ENCODE results near the gene ATG13.

The ATG13 gene

GRCh38 chr11:46675949-46676348, 58.6 kb downstream of the ATG13 start:
- no peak for DNase-seq (ENCODE audit: low read depth in 2 of 2)

- DNase-seq (ENCODE audit: low read depth in 2 of 2) = no peak
Measured at GRCh38 chr11:46676436-46677158, 59.2 kb downstream of the ATG13 start.

GRCh38 chr11:46677169-46677568, 59.8 kb downstream of the ATG13 start:
- DNase-seq (ENCODE audit: low read depth in 2 of 2) = no peak

- no peak for DNase-seq (ENCODE audit: low read depth in 2 of 2)
Measured at GRCh38 chr11:46677991-46678740, 60.8 kb downstream of the ATG13 start.

- DNase-seq (ENCODE audit: low read depth in 2 of 2) = no peak
Measured at GRCh38 chr11:46678741-46679130, 61.4 kb downstream of the ATG13 start.

- no peak for DNase-seq (ENCODE audit: low read depth in 2 of 2)
Measured at GRCh38 chr11:46679241-46680163, 62.1 kb downstream of the ATG13 start.

GRCh38 chr11:46680164-46680760, 62.9 kb downstream of the ATG13 start:
- DNase-seq (ENCODE audit: low read depth in 2 of 2) = no peak

- DNase-seq (ENCODE audit: low read depth in 2 of 2) = no peak
Measured at GRCh38 chr11:46680815-46681214, 63.5 kb downstream of the ATG13 start.

GRCh38 chr11:46681814-46682213, 64.5 kb downstream of the ATG13 start:
- DNase-seq (ENCODE audit: low read depth in 2 of 2) = no peak

GRCh38 chr11:46682773-46683752, 65.7 kb downstream of the ATG13 start:
- no peak for DNase-seq (ENCODE audit: low read depth in 2 of 2)

- no peak for DNase-seq (ENCODE audit: low read depth in 2 of 2)
Measured at GRCh38 chr11:46684367-46684766, 67.0 kb downstream of the ATG13 start.

GRCh38 chr11:46686886-46687795, 69.8 kb downstream of the ATG13 start:
- DNase-seq (ENCODE audit: low read depth in 2 of 2) = no peak

- no peak for DNase-seq (ENCODE audit: low read depth in 2 of 2)
Measured at GRCh38 chr11:46690702-46691101, 73.3 kb downstream of the ATG13 start.

GRCh38 chr11:46692450-46692849, 75.1 kb downstream of the ATG13 start:
- DNase-seq (ENCODE audit: low read depth in 2 of 2) = no peak

GRCh38 chr11:46693597-46694012, 76.3 kb downstream of the ATG13 start:
- no peak for DNase-seq (ENCODE audit: low read depth in 2 of 2)

GRCh38 chr11:46694072-46694471, 76.7 kb downstream of the ATG13 start:
- no peak for DNase-seq (ENCODE audit: low read depth in 2 of 2)

- no peak for DNase-seq (ENCODE audit: low read depth in 2 of 2)
Measured at GRCh38 chr11:46694607-46695006, 77.3 kb downstream of the ATG13 start.

- DNase-seq (ENCODE audit: low read depth in 2 of 2) = no peak
Measured at GRCh38 chr11:46695345-46696211, 78.2 kb downstream of the ATG13 start.

- no peak for DNase-seq (ENCODE audit: low read depth in 2 of 2)
Measured at GRCh38 chr11:46696212-46696558, 78.8 kb downstream of the ATG13 start.
